ENCODE measurements around the gene GLT1D1. TPM values are rescaled to one million over a fixed set of nuclear protein-coding genes. Genes with fewer than 3 reads are reported as not detected.

GLT1D1 gene
- total and polyA plus RNA-seq, 2 of the 8 experiments (the other 6 are each of a cell fraction or from before 2014, with no cell fraction given): 1.5 to 3.6 TPM

DNA sequence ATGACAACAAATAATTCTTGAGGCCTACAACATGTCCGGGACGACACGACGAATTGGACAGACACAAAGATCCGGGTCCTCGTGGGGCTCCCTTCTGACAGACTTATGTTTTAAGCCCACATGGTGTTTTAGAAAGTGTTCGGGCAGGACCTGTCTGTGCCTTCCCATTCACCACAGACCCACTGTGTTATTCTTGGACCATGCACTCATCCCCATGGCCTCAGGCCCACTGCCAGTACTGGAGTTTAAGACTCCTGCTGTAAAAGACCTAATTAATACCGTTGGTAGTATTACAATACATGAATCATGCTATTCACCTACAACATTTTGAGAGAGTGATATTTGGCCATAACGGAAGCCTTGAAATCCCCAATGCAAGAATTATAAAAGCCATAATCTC lies 49.5 kb upstream of the GLT1D1 start:
- H2BK12ac ChIP-seq (ENCODE audit: low read depth, low read length): no peak overlapping the region
- DNase-seq (ENCODE audit: low read depth in 1 of 2, low spot score in 2 of 2): no peak
- no peak overlapping the region for H2BK15ac ChIP-seq (ENCODE audit: low read length)
- H4K8ac ChIP-seq (ENCODE audit: extremely low read depth, insufficient read depth, low read length): no peak overlapping the region
- H2BK5ac ChIP-seq (ENCODE audit: low read depth, low read length): no peak overlapping the region
- no peak overlapping the region for H3K9ac ChIP-seq (replicated peaks in 1 of 4; ENCODE audit: extremely low read depth in 1 of 4, low read depth in 3 of 4, low read length in 3 of 4)
- POLR2A ChIA-PET (ENCODE audit: partially characterized antibody): no interaction called here
- H3K9me3 ChIP-seq (ENCODE audit: insufficient read depth in 2 of 2, low read depth in 1 of 2, low read length in 1 of 2): no peaks in the 10 kb centered on the region
- no peak for TF ChIP-seq SUZ12 (IDR thresholded peaks at IDR 0.05; ENCODE audit: low read length)
- TF ChIP-seq BCL11A (IDR thresholded peaks at IDR 0.05; ENCODE audit: low read depth in 2 of 2, low read length in 2 of 2): no peak
- TF ChIP-seq GTF2F1 (IDR thresholded peaks at IDR 0.05; ENCODE audit: borderline replicate concordance, low read depth, low read length): no peak
- TF ChIP-seq NRF1 (IDR thresholded peaks at IDR 0.05; ENCODE audit: low read depth, low read length): no peak
- no peak for TF ChIP-seq YY1 (IDR thresholded peaks at IDR 0.05; ENCODE audit: low read depth, low read length)
- TF ChIP-seq CREB1 (IDR thresholded peaks at IDR 0.05): no peak
- TF ChIP-seq NANOG (IDR thresholded peaks at IDR 0.05; ENCODE audit: insufficient read depth, low read depth, low read length, poor library complexity, severe bottlenecking): no peak
- no peak for TF ChIP-seq SIN3A (conservative IDR thresholded peaks at IDR 0.05 in 1 of 2, IDR thresholded peaks at IDR 0.05 in 1 of 2; ENCODE audit: low read depth in 1 of 2, low read length in 2 of 2)
- TF ChIP-seq CEBPB (IDR thresholded peaks at IDR 0.05; ENCODE audit: low read depth, low read length): no peak
- no peak for TF ChIP-seq CHD1 (IDR thresholded peaks at IDR 0.05; ENCODE audit: low read depth, low read length)
- TF ChIP-seq TCF12 (IDR thresholded peaks at IDR 0.05; ENCODE audit: low read depth, low read length): no peak
- no peak for TF ChIP-seq MAFK (IDR thresholded peaks at IDR 0.05; ENCODE audit: low read depth, low read length)
- WGBS, 2 experiments (ENCODE audit: extremely low coverage in 1 of 2, insufficient coverage in 1 of 2, insufficient read length in 1 of 2, insufficient replicate concordance in 2 of 2, low coverage in 1 of 2, low lambda C conversion rate in 2 of 2, missing lambda C conversion rate in 1 of 2): 87% methylated on average over 9 of the region's 9 CpGs; no CpG with 5 or more reads in 1 of the 2 experiments
- H3K79me2 ChIP-seq (ENCODE audit: control insufficient read depth in 1 of 2, insufficient read depth in 2 of 2, low read length in 2 of 2): peaks cover 0 to 30% of the 10 kb centered on the region in 2 experiments; a peak in 2 of 4 replicates
- H2AFZ ChIP-seq (ENCODE audit: low read length): no peak overlapping the region
- no peak overlapping the region for H2BK20ac ChIP-seq (ENCODE audit: low read length)
- no peak overlapping the region for H4K91ac ChIP-seq (replicated peaks; ENCODE audit: insufficient read length, low read length)
- no peak overlapping the region for H4K5ac ChIP-seq (ENCODE audit: insufficient read length, low read depth, low read length)
- H3K56ac ChIP-seq (replicated peaks; ENCODE audit: insufficient read length, low read depth, low read length): no peak overlapping the region
- no peak overlapping the region for H3K27ac ChIP-seq (ENCODE audit: low read depth, low read length)
- no peaks in the 10 kb centered on the region; a peak in 1 of 7 replicates for H3K27me3 ChIP-seq (replicated peaks in 1 of 4; ENCODE audit: control insufficient read depth in 3 of 4, extremely low read depth in 1 of 4, insufficient read depth in 3 of 4, low read length in 3 of 4)
- no peak overlapping the region for H3K23ac ChIP-seq (ENCODE audit: insufficient read length)
- H3K4ac ChIP-seq (replicated peaks; ENCODE audit: insufficient read length, low read depth, low read length): no peak overlapping the region
- CTCF ChIA-PET (ENCODE audit: partially characterized antibody): interaction anchor here (1.0 kb wide), 1 partner anchor 22 kb away, joined by 3 read pairs; no protein-coding TSS in a partner anchor
- H4K20me1 ChIP-seq (replicated peaks in 1 of 2; ENCODE audit: control insufficient read depth in 1 of 2, insufficient read depth in 2 of 2, low read length in 2 of 2): peaks cover 15 to 37% of the 10 kb centered on the region in 2 experiments
- FAIRE-seq: no peak
- no peak overlapping the region for H3K18ac ChIP-seq (ENCODE audit: extremely low read depth, low read length)
- no peak overlapping the region for H3K14ac ChIP-seq (ENCODE audit: insufficient read length)
- H2AK5ac ChIP-seq (ENCODE audit: low read depth, low read length): no peak overlapping the region
- H3K4me1 ChIP-seq (replicated peaks in 1 of 4; ENCODE audit: control insufficient read depth in 3 of 4, insufficient read depth in 4 of 4, low read length in 3 of 4): peaks cover 0 to 2% (median 0%) of the 10 kb centered on the region in 4 experiments; a peak in 1 of 7 replicates
- H3K79me1 ChIP-seq (ENCODE audit: low read depth, low read length): peaks cover 9% of the 10 kb centered on the region; the same call in 1 of the 2 replicates
- no peaks in the 10 kb centered on the region for H3K23me2 ChIP-seq (ENCODE audit: low read depth, low read length)
- H3K36me3 ChIP-seq (ENCODE audit: control insufficient read depth in 2 of 4, insufficient read depth in 4 of 4, low read length in 3 of 4): peaks cover 9 to 56% (median 17%) of the 10 kb centered on the region in 4 experiments
- no peak overlapping the region for H3K4me2 ChIP-seq (ENCODE audit: insufficient read depth in 1 of 2, low read depth in 2 of 2, low read length in 2 of 2)
- no peak overlapping the region for H3K4me3 ChIP-seq (ENCODE audit: extremely low read depth in 1 of 4, insufficient read depth in 2 of 4, low read depth in 3 of 4, low read length in 4 of 4)
- H2BK120ac ChIP-seq (replicated peaks; ENCODE audit: low read depth, low read length): no peak overlapping the region

Data from H1 (cell line).